DMS 273 treated with DMSO at 0.1 percent for 48 hours (cell line): ENCODE measurements around the gene GK2.
A peak's percentile ranks its signal among the peaks of the same experiment; 100 is the strongest.

Experiments used
- DNase-seq: peaks from one replicate; lab custom pipeline; 2025; lab: John Stamatoyannopoulos, UW

The GK2 gene

DNA sequence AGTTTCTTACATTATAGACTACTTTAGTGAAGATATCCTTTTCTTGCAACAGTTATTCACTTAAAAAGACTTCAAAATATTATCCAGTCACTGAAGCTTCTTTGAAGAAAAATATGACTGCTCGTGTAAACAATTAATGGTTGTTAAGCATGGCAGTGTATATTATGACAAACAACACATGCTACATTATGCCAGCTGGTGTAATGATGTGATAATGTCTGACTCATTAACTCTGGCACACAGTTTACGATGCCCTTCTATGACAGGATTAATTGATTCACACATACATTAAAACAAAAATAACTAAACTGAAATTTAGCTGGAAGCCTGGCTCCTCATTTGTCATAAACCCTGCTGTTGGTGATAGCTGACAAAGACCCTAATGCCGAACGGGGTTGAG is 22.4 kb downstream of the GK2 start:
- DNase-seq = peak; percentile 85

GRCh38 chr4:79381161-79381560 is 26.9 kb downstream of the GK2 start:
- DNase-seq = no peak

GRCh38 chr4:79370026-79370425 is 38.0 kb downstream of the GK2 start:
- DNase-seq = no peak

DNA sequence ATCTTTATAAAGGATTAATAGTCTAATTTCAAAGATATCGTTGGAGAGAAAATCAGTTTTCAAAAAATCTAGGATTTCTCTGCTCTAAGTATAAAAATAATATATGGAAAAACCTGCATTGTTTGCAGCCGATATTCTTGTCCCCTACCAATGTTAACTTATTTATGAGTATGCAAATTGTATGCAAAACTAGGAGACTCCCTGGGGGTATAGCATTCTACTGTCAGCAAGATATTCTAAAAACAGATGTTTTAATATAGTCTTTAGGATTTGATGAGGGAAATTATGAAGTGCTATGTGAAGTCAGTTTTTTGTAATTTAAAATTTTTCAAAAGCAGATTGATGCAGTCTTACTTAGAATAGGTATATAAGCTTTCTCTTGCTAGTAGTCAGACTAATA is 40.9 kb downstream of the GK2 start:
- no peak for DNase-seq

- no peak for DNase-seq
Measured at GRCh38 chr4:79366422-79366821, 41.6 kb downstream of the GK2 start.

DNA sequence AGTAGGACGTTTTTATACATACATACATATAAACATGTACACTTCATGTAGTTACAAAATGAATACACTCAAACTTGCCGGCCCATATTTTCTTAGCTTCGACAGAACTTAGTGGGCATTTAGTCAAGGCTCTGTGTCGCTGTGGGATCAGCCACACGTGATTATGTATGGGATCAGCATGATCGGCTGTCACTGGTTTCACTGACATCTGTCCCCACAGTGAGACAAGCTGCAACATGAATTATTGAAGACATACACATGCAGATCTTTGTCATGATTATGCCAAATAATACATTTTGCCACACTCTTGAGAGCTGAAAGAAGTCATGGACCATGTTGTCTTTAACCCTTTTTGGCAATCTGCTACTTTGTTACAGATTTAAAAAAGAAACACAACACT is 44.0 kb downstream of the GK2 start:
- no peak for DNase-seq

DNA sequence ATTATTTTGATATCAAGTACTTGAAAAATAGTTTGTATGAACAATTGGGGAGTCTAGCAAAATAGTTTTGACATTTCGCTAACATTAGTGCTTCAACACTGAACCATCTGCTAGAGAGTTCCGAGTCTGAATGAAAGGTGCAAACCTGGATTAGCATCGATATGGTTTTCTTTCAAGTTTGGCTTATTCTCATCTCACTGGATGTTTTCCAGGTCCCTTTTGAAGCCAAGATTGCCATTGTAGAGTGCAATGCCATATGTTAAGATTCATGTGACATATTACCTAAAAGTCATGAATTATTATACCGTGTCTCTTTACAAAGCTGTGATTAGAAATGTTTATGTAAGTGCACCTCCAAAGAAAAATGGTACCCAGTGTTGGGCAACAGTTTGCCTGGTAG is 45.4 kb downstream of the GK2 start:
- peak; percentile 38 for DNase-seq

DNA sequence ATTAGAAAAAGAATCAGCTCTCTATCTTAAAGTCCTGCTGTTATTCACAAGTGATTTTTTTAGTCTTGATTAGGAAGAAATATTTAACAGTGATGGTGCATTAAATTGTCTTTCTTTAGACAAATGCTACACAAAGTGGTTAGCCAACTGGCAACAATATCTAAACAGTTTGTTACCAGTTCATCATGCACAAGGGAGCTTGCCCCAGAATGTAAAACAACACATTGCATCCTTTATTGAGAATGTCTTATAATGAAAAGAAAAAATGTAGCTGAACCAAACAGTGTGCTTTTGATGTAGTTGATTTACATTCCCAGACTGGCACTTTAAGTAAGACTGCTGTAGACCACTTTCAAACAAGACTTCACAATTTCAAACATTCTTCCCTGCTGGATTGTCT is 48.0 kb downstream of the GK2 start:
- DNase-seq = no peak

GRCh38 chr4:79358438-79358837 is 49.6 kb downstream of the GK2 start:
- DNase-seq = no peak

- DNase-seq = peak; percentile 46
Measured at GRCh38 chr4:79357365-79357764, 50.7 kb downstream of the GK2 start.
